OCI-LY1 (cell line): Measurements from ENCODE around the gene OBSL1.

ENCODE experiments used
- EZH2 ChIP-seq: fragments of 200-600 bp; sonication (generic), shearing (Covaris generic); IDR thresholded peaks from 2 replicates; pipeline ENCODE4 v1.8.0; 2017; ENCODE audit warnings: borderline replicate concordance, mixed run types, mild to moderate bottlenecking, antibody characterized with exemption, low read length, moderate library complexity, mixed read lengths
- TF ChIP-seq, protein P1 (sequence below): fragments of 200-600 bp; sonication (generic), shearing (Covaris generic); IDR thresholded peaks from 2 replicates; pipeline ENCODE4 v1.5.1; 2017; ENCODE audit warnings: mild to moderate bottlenecking, antibody characterized with exemption, low read length, moderate library complexity, mixed read lengths

- TF ChIP-seq, protein P1, sequence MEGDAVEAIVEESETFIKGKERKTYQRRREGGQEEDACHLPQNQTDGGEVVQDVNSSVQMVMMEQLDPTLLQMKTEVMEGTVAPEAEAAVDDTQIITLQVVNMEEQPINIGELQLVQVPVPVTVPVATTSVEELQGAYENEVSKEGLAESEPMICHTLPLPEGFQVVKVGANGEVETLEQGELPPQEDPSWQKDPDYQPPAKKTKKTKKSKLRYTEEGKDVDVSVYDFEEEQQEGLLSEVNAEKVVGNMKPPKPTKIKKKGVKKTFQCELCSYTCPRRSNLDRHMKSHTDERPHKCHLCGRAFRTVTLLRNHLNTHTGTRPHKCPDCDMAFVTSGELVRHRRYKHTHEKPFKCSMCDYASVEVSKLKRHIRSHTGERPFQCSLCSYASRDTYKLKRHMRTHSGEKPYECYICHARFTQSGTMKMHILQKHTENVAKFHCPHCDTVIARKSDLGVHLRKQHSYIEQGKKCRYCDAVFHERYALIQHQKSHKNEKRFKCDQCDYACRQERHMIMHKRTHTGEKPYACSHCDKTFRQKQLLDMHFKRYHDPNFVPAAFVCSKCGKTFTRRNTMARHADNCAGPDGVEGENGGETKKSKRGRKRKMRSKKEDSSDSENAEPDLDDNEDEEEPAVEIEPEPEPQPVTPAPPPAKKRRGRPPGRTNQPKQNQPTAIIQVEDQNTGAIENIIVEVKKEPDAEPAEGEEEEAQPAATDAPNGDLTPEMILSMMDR, result no peak
- no peak for TF ChIP-seq EZH2
Measured at GRCh38 chr2:219526320-219527075, 44.8 kb downstream of the OBSL1 start.
